ENCODE data around the gene NPPB. TPM values are rescaled to one million over a fixed set of nuclear protein-coding genes. Genes with fewer than 3 reads are reported as not detected.

NPPB gene
- polyA plus RNA-seq, 1 donor (not counting 4 experiments of a cell fraction or from before 2014, with no cell fraction given), result not detected

- Histone ChIP-seq H3K9ac (ENCODE audit: control insufficient read depth, extremely low read depth, insufficient read depth, low read length) (no peak overlapping the region), H3K9me3 (ENCODE audit: control insufficient read depth, low read depth, low read length) (no peaks in the 10 kb centered on the region), H3K9me1 (ENCODE audit: control insufficient read depth, extremely low read depth, insufficient read depth, low read length) (no peaks in the 10 kb centered on the region), H3K27ac (ENCODE audit: control insufficient read depth, insufficient read depth, low read length) (no peak overlapping the region), H3K36me3 (ENCODE audit: control insufficient read depth in 2 of 2, extremely low read depth in 1 of 2, insufficient read depth in 2 of 2, low read length in 2 of 2) (no peaks in the 10 kb centered on the region), H3K27me3 (ENCODE audit: control insufficient read depth, extremely low read depth, insufficient read depth, low read length) (peaks cover 52% of the 10 kb centered on the region), H3K79me2 (ENCODE audit: control insufficient read depth, insufficient read depth, low read length) (no peaks in the 10 kb centered on the region), H2AFZ (ENCODE audit: control insufficient read depth, low read length) (no peak overlapping the region), H3K4me1 (ENCODE audit: control insufficient read depth, extremely low read depth, insufficient read depth, low read length) (peaks cover 3% of the 10 kb centered on the region), H4K20me1 (ENCODE audit: control insufficient read depth, extremely low read depth, insufficient read depth, low read length) (no peaks in the 10 kb centered on the region), H3K4me3 (ENCODE audit: control insufficient read depth in 2 of 3, extremely low read depth in 1 of 3, insufficient read depth in 2 of 3, low read depth in 1 of 3, low read length in 3 of 3) (no peak overlapping the region), H3K4me2 (ENCODE audit: control insufficient read depth, extremely low read depth, insufficient read depth, low read depth, low read length) (no peak overlapping the region)
- TF ChIP-seq EZH2 (IDR thresholded peaks at IDR 0.05; ENCODE audit: low read length), result no peak
- TF ChIP-seq, protein P1, sequence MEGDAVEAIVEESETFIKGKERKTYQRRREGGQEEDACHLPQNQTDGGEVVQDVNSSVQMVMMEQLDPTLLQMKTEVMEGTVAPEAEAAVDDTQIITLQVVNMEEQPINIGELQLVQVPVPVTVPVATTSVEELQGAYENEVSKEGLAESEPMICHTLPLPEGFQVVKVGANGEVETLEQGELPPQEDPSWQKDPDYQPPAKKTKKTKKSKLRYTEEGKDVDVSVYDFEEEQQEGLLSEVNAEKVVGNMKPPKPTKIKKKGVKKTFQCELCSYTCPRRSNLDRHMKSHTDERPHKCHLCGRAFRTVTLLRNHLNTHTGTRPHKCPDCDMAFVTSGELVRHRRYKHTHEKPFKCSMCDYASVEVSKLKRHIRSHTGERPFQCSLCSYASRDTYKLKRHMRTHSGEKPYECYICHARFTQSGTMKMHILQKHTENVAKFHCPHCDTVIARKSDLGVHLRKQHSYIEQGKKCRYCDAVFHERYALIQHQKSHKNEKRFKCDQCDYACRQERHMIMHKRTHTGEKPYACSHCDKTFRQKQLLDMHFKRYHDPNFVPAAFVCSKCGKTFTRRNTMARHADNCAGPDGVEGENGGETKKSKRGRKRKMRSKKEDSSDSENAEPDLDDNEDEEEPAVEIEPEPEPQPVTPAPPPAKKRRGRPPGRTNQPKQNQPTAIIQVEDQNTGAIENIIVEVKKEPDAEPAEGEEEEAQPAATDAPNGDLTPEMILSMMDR (optimal IDR thresholded peaks at IDR 0.05 in 1 of 3, IDR thresholded peaks at IDR 0.05 in 1 of 3, conservative IDR thresholded peaks at IDR 0.05 in 1 of 3; ENCODE audit: extremely low read depth in 1 of 3, insufficient read depth in 2 of 3, low read length in 3 of 3), result no peak
- FAIRE-seq (no peak), DNase-seq (ENCODE audit: low read depth, low spot score) (no peak)
- dilution Hi-C loops (cut with MboI; ENCODE audit: extremely low pct_ligation_motif_present, low sequenced_read_pairs), result no loop called here
Measured at GRCh38 chr1:11860587-11860986, 1.8 kb upstream of the NPPB start.

- no peaks in the 10 kb centered on the region for H3K79me2 ChIP-seq (ENCODE audit: control insufficient read depth, insufficient read depth, low read length)
- H3K4me1 ChIP-seq (ENCODE audit: control insufficient read depth, extremely low read depth, insufficient read depth, low read length), result peaks cover 3% of the 10 kb centered on the region
- H3K9me3 ChIP-seq (ENCODE audit: control insufficient read depth, low read depth, low read length), result no peaks in the 10 kb centered on the region
- H4K20me1 ChIP-seq (ENCODE audit: control insufficient read depth, extremely low read depth, insufficient read depth, low read length), result no peaks in the 10 kb centered on the region
- no peak overlapping the region for H3K9ac ChIP-seq (ENCODE audit: control insufficient read depth, extremely low read depth, insufficient read depth, low read length)
- H3K4me2 ChIP-seq (ENCODE audit: control insufficient read depth, extremely low read depth, insufficient read depth, low read depth, low read length), result no peak overlapping the region
- no peak overlapping the region for H2AFZ ChIP-seq (ENCODE audit: control insufficient read depth, low read length)
- no peak overlapping the region for H3K27ac ChIP-seq (ENCODE audit: control insufficient read depth, insufficient read depth, low read length)
- no peak overlapping the region for H3K4me3 ChIP-seq (ENCODE audit: control insufficient read depth in 2 of 3, extremely low read depth in 1 of 3, insufficient read depth in 2 of 3, low read depth in 1 of 3, low read length in 3 of 3)
- no peaks in the 10 kb centered on the region for H3K9me1 ChIP-seq (ENCODE audit: control insufficient read depth, extremely low read depth, insufficient read depth, low read length)
- FAIRE-seq (no peak), DNase-seq (ENCODE audit: low read depth, low spot score) (no peak)
- H3K27me3 ChIP-seq (ENCODE audit: control insufficient read depth, extremely low read depth, insufficient read depth, low read length), result peaks cover 52% of the 10 kb centered on the region
- dilution Hi-C loops (cut with MboI; ENCODE audit: extremely low pct_ligation_motif_present, low sequenced_read_pairs), result no loop called here
- H3K36me3 ChIP-seq (ENCODE audit: control insufficient read depth in 2 of 2, extremely low read depth in 1 of 2, insufficient read depth in 2 of 2, low read length in 2 of 2), result no peaks in the 10 kb centered on the region
- TF ChIP-seq, protein P1 (optimal IDR thresholded peaks at IDR 0.05 in 1 of 3, IDR thresholded peaks at IDR 0.05 in 1 of 3, conservative IDR thresholded peaks at IDR 0.05 in 1 of 3; ENCODE audit: extremely low read depth in 1 of 3, insufficient read depth in 2 of 3, low read length in 3 of 3), result no peak
- no peak for TF ChIP-seq EZH2 (IDR thresholded peaks at IDR 0.05; ENCODE audit: low read length)
Measured at GRCh38 chr1:11860083-11860482, 1.3 kb upstream of the NPPB start.

All from keratinocyte (primary cell).